ENCODE data around the gene FXYD7.

DNA sequence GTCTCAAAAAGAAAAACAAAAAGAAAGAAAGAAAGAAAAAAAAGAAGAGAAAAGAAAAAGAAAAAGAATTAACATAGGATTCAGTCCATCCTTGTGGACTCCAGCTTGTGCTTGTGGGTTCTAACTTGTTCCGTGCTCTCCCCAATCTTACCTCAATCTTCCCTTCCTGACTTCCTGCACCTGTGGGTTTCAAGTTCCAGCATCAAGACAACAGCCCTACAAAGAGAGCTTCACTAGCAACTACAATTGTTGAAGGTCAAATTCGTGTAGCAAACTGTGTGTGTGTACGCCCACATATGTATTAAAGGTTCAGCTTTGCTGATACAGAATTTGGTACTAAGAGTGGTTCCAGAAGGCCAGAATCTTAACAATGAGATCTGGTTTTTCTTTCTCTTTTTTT is 36.8 kb downstream of the FXYD7 start:
- TF ChIP-seq, protein P1, sequence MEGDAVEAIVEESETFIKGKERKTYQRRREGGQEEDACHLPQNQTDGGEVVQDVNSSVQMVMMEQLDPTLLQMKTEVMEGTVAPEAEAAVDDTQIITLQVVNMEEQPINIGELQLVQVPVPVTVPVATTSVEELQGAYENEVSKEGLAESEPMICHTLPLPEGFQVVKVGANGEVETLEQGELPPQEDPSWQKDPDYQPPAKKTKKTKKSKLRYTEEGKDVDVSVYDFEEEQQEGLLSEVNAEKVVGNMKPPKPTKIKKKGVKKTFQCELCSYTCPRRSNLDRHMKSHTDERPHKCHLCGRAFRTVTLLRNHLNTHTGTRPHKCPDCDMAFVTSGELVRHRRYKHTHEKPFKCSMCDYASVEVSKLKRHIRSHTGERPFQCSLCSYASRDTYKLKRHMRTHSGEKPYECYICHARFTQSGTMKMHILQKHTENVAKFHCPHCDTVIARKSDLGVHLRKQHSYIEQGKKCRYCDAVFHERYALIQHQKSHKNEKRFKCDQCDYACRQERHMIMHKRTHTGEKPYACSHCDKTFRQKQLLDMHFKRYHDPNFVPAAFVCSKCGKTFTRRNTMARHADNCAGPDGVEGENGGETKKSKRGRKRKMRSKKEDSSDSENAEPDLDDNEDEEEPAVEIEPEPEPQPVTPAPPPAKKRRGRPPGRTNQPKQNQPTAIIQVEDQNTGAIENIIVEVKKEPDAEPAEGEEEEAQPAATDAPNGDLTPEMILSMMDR (IDR thresholded peaks at IDR 0.05 in 8 of 11, conservative IDR thresholded peaks at IDR 0.05 in 3 of 11), result no peak
- no peak for TF ChIP-seq POLR2AphosphoS5 (IDR thresholded peaks at IDR 0.05)
- TF ChIP-seq POLR2A (IDR thresholded peaks at IDR 0.05), result no peak
